Measurements from ENCODE around the gene IGFBP4.

The IGFBP4 gene

GRCh38 chr17:40456396-40456951, 13.2 kb downstream of the IGFBP4 start:
- no peak for DNase-seq (ENCODE audit: low read depth)

DNA sequence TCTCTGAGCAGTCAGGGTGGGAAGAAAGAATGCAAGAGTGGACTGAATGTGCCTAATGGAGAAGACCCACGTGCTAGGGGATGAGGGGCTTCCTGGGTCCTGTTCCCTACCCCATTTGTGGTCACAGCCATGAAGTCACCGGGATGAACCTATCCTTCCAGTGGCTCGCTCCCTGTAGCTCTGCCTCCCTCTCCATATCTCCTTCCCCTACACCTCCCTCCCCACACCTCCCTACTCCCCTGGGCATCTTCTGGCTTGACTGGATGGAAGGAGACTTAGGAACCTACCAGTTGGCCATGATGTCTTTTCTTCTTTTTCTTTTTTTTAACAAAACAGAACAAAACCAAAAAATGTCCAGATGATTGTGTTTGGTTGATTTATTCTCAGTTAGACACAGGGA, 14.1 kb downstream of the IGFBP4 start:
- no peak for DNase-seq (ENCODE audit: low read depth)

- DNase-seq (ENCODE audit: low read depth), result peak; percentile 72
These were observed 14.9 kb downstream of the IGFBP4 start for GRCh38 chr17:40457964-40458791.

GRCh38 chr17:40458851-40459482, 15.7 kb downstream of the IGFBP4 start:
- no peak for DNase-seq (ENCODE audit: low read depth)

DNA sequence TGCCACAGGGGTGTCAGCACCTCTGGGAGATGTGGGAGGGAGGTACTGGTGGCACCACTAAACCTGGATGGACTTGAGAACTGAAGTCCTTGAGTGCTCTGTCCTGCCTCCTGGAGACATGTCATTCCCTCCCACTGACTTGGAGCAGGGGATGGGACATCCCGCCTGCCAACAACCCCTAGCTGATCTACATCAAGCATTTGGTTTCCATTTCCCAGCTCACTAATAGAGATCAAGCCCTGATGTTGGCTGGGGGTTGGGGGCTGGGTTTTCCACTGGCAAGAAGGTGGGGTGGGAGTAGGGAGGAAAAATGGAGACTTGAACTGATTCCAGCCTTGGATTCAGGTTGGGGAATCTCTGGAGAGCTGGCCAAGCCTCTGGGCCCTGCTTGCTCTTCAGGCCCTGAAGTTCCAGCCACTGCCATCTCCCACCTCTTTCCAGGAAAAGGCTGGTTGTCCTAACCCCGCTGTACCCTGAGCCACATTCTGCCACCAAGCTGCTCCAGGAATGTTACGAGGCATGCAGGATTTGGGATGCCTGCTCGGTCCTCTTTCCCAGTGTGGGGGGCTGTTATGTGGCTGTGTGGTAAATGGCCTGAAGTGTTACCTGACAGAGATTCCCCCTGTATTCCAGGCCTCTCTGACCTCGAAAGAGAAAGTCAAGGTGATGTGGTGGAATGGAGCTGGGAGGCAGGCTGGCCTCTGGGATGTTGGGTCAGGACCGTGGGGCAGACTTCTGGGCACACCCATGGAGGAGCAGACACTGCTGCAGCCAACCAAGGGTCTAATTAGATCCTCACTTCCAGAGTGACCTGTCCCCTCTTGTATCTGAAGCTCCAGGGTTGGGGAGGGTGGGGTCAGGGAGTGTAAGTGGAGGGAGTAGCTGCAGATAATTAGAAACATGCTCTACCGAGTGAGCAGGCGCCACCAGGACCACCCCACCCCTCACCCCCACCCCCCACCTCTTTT, 16.7 kb downstream of the IGFBP4 start:
- DNase-seq (ENCODE audit: low read depth), result no peak

GRCh38 chr17:40460604-40460967, 17.3 kb downstream of the IGFBP4 start:
- DNase-seq (ENCODE audit: low read depth), result no peak

GRCh38 chr17:40460968-40461731, 17.9 kb downstream of the IGFBP4 start:
- DNase-seq (ENCODE audit: low read depth), result no peak

DNA sequence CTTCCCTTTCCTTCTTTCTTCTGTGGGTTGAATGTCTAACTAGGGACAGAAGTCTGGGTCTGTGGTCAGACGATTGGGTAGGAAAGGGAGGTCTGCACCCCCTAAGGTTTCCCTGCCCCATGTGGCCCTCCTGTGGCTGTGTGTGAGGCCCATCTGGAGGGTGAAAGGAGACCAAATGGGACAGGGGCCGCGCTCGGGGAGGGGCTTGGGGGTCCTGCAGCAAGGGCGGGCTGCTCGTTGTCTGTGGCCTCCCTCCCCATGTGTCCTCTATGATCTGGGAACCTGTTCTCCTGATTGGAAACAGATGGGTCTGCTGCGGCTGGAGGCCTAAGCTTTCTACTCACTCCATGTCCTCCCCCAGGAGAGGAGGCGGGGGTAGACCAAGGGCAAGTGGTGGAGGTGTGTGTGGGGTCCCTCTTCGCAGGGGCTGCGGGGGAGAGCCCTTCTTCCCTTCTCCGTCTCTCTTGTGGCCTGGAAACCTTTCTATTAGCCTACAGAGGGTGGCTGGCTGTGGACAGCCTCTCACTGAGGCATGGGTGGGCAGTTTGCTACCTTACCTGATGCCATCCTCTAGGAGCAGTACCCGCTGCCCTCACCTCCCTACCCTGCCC, 18.6 kb downstream of the IGFBP4 start:
- no peak for DNase-seq (ENCODE audit: low read depth)

GRCh38 chr17:40462343-40463121, 19.3 kb downstream of the IGFBP4 start:
- DNase-seq (ENCODE audit: low read depth), result no peak

GRCh38 chr17:40463122-40463550, 19.9 kb downstream of the IGFBP4 start:
- no peak for DNase-seq (ENCODE audit: low read depth)

GRCh38 chr17:40464392-40464855, 21.2 kb downstream of the IGFBP4 start:
- DNase-seq (ENCODE audit: low read depth), result no peak

GRCh38 chr17:40466298-40466971, 23.2 kb downstream of the IGFBP4 start:
- peak; percentile 23 for DNase-seq (ENCODE audit: low read depth)

DNA sequence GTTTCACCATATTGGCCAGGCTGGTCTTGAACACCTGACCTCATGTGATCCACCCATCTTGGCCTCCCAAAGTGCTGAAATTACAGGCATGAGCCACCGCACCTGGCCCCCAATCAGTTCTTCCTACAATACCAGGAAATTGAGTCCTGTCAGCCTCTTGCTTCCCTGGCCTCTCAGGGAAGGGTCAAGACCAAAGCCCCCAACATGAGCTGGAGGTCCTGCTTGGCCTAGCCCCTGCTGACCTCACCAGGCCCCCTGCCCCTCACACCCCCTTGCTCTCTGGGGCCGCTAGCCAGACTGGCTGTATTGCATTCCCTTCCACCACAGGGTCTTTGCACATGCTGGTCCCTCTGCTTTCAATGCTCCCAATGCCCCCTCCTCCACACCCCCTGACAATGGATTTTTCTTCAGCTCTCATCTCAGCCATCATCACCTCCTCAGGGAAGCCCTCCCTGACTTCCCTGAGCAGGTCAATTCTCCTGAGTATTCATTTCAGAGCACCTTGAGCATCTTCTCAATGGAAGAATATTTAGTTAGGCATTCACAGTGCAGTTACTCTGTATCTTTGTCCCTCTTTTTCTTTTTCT, 24.1 kb downstream of the IGFBP4 start:
- no peak for DNase-seq (ENCODE audit: low read depth)

GRCh38 chr17:40468560-40468959, 25.3 kb downstream of the IGFBP4 start:
- no peak for DNase-seq (ENCODE audit: low read depth)

- DNase-seq (ENCODE audit: low read depth), result no peak
These were observed 26.8 kb downstream of the IGFBP4 start for GRCh38 chr17:40469805-40470675.

GRCh38 chr17:40470932-40471828, 27.9 kb downstream of the IGFBP4 start:
- peak; percentile 94 for DNase-seq (ENCODE audit: low read depth)
